HG02938 (cell line): ENCODE measurements around the gene METTL23.

Experiments used
- ATAC-seq: cut with Tn5 transposase; IDR thresholded peaks from one replicate; pipeline ENCODE4 v1.9.1; 2021; ENCODE audit warnings: mild to moderate bottlenecking, moderate library complexity; ENCODE audit not compliant: unreplicated experiment

Gene METTL23, protein sequence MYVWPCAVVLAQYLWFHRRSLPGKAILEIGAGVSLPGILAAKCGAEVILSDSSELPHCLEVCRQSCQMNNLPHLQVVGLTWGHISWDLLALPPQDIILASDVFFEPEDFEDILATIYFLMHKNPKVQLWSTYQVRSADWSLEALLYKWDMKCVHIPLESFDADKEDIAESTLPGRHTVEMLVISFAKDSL

GRCh38 chr17:76726776-76727718 lies at the start of gene METTL23:
Gene METTL23, plus strand, starts transcription at chr17:76726839. Its CDS starts 2,872 bp downstream, at chr17:76729711.
- peak; percentile 59 for ATAC-seq

- no peak for ATAC-seq
Measured at GRCh38 chr17:76677406-76677805, 49.2 kb upstream of the METTL23 start.

- no peak for ATAC-seq
Measured at GRCh38 chr17:76678330-76678729, 48.3 kb upstream of the METTL23 start.

DNA sequence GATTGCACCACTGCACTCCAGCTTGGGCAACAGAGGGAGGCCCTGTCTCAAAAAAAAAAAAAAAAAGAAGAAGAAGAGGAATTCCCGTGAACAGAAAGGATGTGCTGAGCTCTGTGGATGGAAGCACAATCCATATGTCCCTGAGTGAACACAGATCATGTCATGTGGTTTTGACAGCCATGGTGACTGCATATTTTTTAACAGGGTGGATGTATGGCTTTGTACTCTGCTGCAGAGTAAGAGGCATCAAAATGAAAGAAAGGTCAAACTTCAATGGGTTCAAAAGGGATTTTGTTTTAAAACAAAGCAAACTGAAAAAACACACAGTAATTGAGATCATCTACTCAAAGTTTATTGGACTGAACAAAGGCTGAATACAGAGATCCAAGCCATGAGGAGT lies 47.4 kb upstream of the METTL23 start:
- ATAC-seq: no peak

DNA sequence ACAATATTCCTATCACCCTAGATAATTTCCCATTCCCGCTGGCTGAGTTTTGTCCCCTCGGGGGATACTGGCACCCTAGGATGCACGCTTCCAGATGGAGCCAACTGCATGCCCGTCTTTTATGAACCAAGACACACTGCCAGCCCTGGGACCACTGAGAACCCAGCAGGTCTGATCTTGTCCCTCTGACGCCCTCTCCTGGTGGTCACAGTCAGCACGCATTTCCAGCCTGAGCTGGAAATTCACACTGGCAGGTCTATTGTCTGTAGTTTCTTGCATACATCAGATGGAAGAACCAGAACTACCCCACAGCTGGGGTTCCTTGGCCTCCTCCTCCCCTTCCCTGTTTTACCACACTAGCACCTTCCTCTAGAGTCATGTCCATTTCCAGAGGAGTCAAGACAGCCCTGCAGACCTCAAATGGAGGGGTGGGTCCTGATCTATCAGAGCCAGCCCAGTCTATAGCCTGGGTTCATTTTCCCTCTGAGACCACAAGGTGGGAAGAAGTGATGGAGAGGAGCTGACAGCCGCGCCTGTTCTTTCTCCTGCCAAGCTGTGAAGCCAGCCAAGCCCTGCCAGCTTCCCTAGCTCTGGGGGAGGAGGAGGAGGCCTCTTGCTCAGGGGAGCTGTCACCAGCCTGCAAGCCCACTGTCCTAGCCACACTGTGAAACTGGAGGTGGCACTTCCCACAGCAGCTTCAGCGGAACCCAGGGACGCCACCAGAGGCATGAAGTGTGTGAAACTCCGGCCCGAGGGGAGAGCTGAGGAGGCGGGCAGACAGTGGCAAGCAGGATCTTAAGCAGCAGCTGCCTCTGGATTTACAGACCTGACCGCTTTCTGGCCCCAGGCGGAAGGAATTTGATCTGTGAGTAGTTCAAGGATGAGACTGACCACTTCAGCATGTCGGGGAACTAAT lies 45.2 kb upstream of the METTL23 start:
- ATAC-seq: no peak

GRCh38 chr17:76682296-76682695 lies 44.3 kb upstream of the METTL23 start:
- ATAC-seq: no peak

DNA sequence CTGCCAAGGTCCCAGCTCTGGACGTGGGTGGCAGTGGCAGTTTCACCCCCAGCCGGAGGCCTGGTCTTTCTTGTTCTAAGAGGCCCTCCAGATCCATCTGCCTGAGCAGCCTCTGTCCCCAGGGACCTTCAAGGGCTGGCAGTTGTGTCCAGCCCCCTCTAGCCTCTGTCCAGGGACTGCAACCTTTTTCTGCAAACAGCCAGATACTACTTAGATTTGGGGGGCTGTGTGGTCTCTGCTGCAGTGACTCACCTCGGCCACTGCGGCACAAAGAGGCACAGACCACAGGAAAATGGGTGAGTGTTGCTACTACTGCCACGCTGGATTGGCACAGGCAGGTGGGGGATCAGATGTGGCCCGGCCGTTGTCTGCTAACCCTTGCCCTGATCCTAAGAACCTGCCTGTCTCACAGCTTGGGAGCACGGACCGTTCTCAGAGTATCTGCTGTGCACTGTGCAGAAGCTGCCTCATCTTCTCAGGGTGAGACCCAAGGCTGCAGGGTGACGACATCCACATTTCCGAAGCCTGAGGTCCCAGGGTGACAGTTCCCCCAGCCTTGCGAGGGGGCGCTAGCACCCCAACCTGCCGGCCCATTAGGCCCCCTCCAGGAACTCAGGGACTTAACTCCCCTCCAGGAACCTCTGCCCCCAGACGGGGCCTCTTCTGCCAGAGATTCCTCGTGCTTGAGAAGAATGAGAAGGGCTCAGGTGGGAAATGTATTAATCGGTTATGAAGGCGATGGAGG lies 43.5 kb upstream of the METTL23 start:
- ATAC-seq: no peak

GRCh38 chr17:76683921-76684745 lies 42.5 kb upstream of the METTL23 start:
- no peak for ATAC-seq

DNA sequence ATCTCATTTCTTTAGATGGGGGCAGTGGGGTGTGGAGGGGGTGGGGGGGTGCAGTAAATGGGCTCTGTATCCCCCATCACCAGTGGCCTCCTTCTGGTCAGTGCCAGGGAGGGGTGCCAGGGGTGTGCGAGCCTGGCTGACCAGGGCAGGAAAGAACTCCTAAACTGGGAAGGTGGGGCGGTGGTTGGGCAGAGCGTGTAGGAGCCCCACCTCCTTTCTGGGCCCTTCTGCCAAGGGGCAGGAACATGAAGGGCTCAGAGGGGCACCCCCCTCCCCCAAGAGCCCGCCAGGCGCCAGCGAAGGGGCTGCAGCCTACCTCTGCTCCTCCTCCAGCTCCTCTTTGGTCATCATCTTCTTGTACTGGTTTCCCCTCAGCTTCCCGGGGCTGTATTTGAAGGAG lies 41.9 kb upstream of the METTL23 start:
- no peak for ATAC-seq

DNA sequence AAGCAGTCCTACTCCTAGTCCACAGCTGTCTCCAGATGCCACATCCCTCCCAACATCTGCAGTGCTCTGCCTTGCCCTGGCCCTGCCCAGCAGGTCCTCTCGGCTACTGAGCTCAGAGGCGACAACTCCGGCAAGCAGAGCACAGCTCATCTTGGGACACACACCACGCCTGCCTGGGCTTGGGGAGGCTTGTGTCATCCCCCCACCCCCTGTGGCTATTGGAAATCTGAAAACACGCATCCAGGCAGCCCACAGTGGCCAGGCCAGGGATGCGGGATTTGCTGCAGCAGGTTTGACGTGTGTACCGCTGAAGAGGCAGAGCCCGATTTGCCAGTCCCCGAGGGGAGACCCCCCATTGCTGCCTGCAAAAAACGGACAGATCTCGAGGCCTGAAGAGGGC lies 41.3 kb upstream of the METTL23 start:
- ATAC-seq: no peak

DNA sequence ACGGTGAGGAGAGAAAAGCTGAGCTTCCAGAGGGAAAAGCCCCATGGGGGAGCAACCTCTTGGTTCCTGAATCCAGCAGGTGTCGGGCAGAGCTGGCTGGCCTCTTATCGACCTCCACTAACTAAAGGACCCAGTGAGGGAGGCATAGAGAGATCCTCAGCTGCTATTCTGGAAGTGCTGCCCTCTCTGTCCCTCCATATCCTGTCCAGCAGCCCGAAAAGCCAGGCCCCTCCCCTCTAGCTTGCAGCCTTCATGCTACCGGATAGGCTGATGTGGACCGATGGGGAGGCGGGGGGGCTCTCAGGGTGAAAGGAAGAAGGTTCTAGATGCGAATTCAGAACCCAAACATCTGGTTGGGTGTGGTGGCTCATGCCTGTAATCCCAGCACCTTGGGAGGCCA lies 40.8 kb upstream of the METTL23 start:
- no peak for ATAC-seq

DNA sequence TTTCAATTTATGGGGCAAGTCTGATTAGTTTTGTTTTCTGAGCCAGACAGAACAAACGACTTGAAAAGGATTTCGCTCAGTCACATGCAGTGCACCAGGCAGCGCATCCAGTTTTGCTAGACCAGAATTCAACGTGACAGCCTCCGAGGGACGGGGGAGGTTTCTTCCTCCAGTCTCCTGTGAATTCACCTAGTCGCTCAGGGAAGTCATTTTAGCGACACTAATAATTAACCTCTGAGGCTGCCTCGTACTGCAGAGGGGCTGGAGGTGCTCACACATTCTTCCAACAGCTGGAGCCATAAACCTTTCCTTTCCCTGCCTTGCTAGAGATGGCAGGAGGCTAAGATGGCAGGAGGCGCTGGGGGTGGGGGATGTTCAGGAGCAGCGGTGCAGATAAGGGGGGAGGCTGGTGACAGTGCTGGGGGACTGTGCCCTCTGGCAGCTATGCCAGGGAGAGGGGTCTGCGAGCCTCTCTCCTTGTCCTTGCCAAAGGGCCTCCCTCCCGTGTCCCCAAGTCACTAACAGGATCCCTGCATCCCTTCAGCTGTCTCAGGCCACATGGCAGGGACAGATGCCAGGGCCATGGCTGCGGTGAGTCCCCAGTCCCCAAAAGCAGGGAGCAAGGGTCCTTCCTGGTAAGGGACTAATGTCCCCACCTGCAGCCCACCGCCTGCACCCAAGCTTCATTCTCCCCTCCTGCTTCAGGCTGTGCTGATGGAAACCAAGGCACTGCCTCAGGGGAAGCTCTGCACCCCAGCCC lies 39.9 kb upstream of the METTL23 start:
- ATAC-seq: no peak

- ATAC-seq: no peak
Measured at GRCh38 chr17:76687298-76688164, 39.1 kb upstream of the METTL23 start.

DNA sequence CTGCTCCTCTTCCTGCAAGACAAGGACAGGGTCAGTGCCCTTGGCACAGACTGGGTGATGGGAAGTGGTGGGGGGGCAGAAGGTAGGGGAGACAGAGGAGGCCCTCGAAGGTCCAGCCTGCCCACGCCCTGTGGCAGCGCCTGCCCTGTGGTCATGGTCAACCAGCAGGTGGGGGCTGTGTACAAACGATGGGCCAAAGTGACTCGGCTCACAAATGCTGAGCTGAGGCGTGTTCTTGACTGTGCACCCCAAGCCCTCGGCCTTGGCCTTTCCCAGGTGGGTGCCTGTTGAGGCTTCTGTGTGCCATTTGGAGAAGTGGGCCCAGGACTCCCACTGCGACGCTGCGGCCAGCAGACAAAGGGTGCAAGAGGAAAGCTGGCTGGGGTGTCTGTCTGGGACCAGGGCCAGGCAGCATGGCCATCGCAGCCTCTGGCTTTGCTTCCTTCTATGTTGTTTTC lies 38.4 kb upstream of the METTL23 start:
- ATAC-seq: no peak

DNA sequence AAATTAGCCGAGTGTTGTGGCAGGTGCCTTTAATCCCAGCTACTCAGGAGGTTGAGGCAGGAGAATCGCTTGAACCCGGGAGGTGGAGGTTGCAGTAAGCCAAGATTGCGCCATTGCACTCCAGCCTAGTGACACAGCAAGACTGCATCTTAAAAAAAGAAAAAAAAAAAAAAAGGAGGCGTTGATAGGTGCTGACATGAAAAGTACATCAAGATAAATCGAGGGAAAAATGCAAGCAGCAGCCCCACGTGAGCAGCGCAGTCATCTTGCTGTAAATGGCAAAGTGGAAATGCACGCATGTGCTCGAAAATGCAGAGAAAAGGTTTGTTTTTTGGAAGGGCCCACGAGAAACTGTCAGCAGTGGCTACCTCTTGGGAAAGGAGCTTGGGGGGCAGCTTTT lies 36.8 kb upstream of the METTL23 start:
- ATAC-seq: no peak

DNA sequence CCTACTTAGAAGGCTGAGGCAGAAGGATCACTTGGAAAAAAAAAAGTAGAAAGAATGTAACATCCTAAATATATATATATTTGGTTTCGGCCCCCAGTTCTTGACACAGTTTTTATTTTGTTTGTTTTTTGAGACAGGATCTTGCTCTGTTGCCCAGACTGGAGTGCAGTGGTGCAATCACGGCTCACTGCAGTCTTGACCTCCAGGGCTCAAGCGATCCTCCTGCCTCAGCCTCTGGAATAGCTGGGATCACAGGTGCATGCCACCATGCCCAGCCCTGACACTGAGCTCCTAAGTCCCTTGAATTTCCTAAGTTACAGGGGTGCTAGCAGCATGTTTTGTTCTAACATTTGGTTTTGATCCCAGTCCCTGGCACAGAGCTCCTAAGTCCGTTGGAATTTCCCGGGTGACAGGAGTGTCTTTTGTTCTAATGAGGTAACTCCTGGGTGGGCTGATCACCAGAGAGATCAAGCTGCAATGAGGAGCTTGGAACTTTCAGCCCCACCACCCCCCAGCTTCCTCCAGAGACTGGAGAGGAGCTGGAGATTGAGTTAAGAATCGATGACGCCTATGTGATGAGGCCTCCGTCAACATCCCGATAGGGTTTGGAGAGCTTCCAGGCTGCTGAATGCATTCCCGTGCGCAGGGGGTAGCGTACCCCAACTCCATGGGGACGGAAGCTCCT lies 35.9 kb upstream of the METTL23 start:
- no peak for ATAC-seq
